Stimulated activated CD4-positive, alpha-beta T cell treated with anti-CD3 and anti-CD28 coated beads, Interleukin-4, amount 100 ng/mL, for 48 hours (primary cell): Measurements from ENCODE around the gene RGS18.
"Not testable (repeated sequence)": the region's sequence is repeated elsewhere in the genome, so short reads cannot be mapped to it uniquely, and the experiment has no call there.

Experiments used
- DNase-seq, 2 donors: peaks; one replicate each; pipeline ENCODE4 v3.0.0-alpha.2; 2020; ENCODE audit warnings: low read depth in 2 of 2

RGS18 gene

GRCh38 chr1:192158181-192158580 lies at the start of gene RGS18:
RGS18 (plus strand) TSS chr1:192158462; CDS start chr1:192158638, 176 bp downstream.
- DNase-seq, result no peak

- no peak for DNase-seq
These were observed 48.7 kb upstream of the RGS18 start for GRCh38 chr1:192109576-192109975.

- no peak for DNase-seq
These were observed 43.3 kb upstream of the RGS18 start for GRCh38 chr1:192115000-192115399.

GRCh38 chr1:192118881-192119405 lies 39.3 kb upstream of the RGS18 start:
- no peak for DNase-seq

- no peak for DNase-seq
These were observed 38.6 kb upstream of the RGS18 start for GRCh38 chr1:192119701-192120100.

- DNase-seq, result no peak
These were observed 35.6 kb upstream of the RGS18 start for GRCh38 chr1:192122668-192123067.

GRCh38 chr1:192123212-192123611 lies 35.0 kb upstream of the RGS18 start:
- DNase-seq, result no peak

GRCh38 chr1:192126030-192126619 lies 32.1 kb upstream of the RGS18 start:
- DNase-seq, result no peak

- no peak for DNase-seq
These were observed 28.1 kb upstream of the RGS18 start for GRCh38 chr1:192130175-192130574.

- DNase-seq, result not testable (repeated sequence)
These were observed 27.4 kb upstream of the RGS18 start for GRCh38 chr1:192130865-192131264.

GRCh38 chr1:192131914-192132313 lies 26.3 kb upstream of the RGS18 start:
- DNase-seq, result no peak

GRCh38 chr1:192133350-192133926 lies 24.8 kb upstream of the RGS18 start:
- no peak for DNase-seq

- no peak for DNase-seq
These were observed 17.9 kb upstream of the RGS18 start for GRCh38 chr1:192140382-192140781.

- no peak for DNase-seq
These were observed 11.0 kb upstream of the RGS18 start for GRCh38 chr1:192147221-192147620.

GRCh38 chr1:192147696-192148095 lies 10.6 kb upstream of the RGS18 start:
- DNase-seq, result no peak

GRCh38 chr1:192151176-192151575 lies 7.1 kb upstream of the RGS18 start:
- DNase-seq, result no peak

GRCh38 chr1:192153276-192153675 lies 5.0 kb upstream of the RGS18 start:
- DNase-seq, result no peak

GRCh38 chr1:192157067-192157466 lies 1.2 kb upstream of the RGS18 start:
- DNase-seq, result no peak

GRCh38 chr1:192159014-192159413 lies 752 bp downstream of the RGS18 start:
- no peak for DNase-seq

- no peak for DNase-seq
These were observed 1.5 kb downstream of the RGS18 start for GRCh38 chr1:192159781-192160180.

- DNase-seq, result no peak
These were observed 1.9 kb downstream of the RGS18 start for GRCh38 chr1:192160196-192160595.

- no peak for DNase-seq
These were observed 3.7 kb downstream of the RGS18 start for GRCh38 chr1:192161976-192162375.

GRCh38 chr1:192162376-192162775 lies 4.1 kb downstream of the RGS18 start:
- DNase-seq, result no peak

GRCh38 chr1:192165002-192165401 lies 6.7 kb downstream of the RGS18 start:
- not testable (repeated sequence) for DNase-seq
